HepG2 (cell line): ENCODE measurements around the gene CHCHD1. TPM values are rescaled to one million over a fixed set of nuclear protein-coding genes. Genes with fewer than 3 reads are reported as not detected.

Source experiments
- ATAC-seq: fragments of 200-7000 bp; cut with Tn5 transposase; 3 replicates; pipeline ENCODE4 v1.9.1; 2020; ENCODE audit warnings: mild to moderate bottlenecking, moderate library complexity
- BruUV-seq: library from RNA; stranded (reverse); fragments of 400-500 nt; replicated peaks from 2 replicates; lab custom pipeline; 2021; lab: Mats Ljungman, UMichigan
- CTCF ChIA-PET: fragments of 300-600 bp; formaldehyde crosslinking; extraction: SDS; loops from one replicate; lab custom pipeline; 2021; ENCODE audit warnings: low total read pairs, inconsistent platforms, low intra/inter-chr PET ratio; lab: Yijun Ruan, JAX
- POLR2A ChIA-PET: fragments of 350-600 bp; sonication (Branson Sonifier 250); formaldehyde crosslinking; loops from one replicate; lab custom pipeline; 2020; ENCODE audit warnings: antibody characterized with exemption, inconsistent platforms; lab: Yijun Ruan, JAX
- DNase-seq: peaks from one replicate; pipeline ENCODE4 v3.0.0-alpha.2; 2015; ENCODE audit warnings: low spot score
- FAIRE-seq: peaks from 3 replicates; lab custom pipeline; 2011; peaks lifted over from hg19 to GRCh38; lab: Jason Lieb, UNC
- H2AFZ ChIP-seq: one replicate; pipeline ENCODE4 v1.6.1; 2011; ENCODE audit warnings: low read length, inconsistent platforms
- H3K27ac ChIP-seq: fragments of 300-600 bp; 3 replicates; pipeline ENCODE4 v1.8.0; 2011; ENCODE audit warnings: mixed run types, mild to moderate bottlenecking, mixed read lengths, low read length, inconsistent platforms; ENCODE audit not compliant: insufficient read depth; ENCODE audit errors: extremely low read length
- H3K27me3 ChIP-seq, 2 experiments: fragments of 200-600 bp in 1 of 2; 2 replicates in 1 of 2; 3 replicates in 1 of 2; pipeline versions ENCODE4 v1.6.0 to v1.8.0; 2011; ENCODE audit warnings: low read length in 2 of 2, mild to moderate bottlenecking in 2 of 2, moderate library complexity in 2 of 2, inconsistent platforms in 1 of 2; ENCODE audit not compliant: insufficient read depth in 2 of 2, control insufficient read depth in 1 of 2
- H3K36me3 ChIP-seq, 2 experiments: fragments of 200-600 bp in 1 of 2; replicated peaks in 1 of 2; 2 replicates in 1 of 2; 3 replicates in 1 of 2; pipeline versions ENCODE4 v1.5.1 to v1.8.0; 2011; ENCODE audit warnings: low read length in 2 of 2, inconsistent platforms in 1 of 2; ENCODE audit not compliant: insufficient read depth in 2 of 2, control insufficient read depth in 1 of 2
- H3K4me1 ChIP-seq: 2 replicates; pipeline ENCODE4 v1.5.1; 2012; ENCODE audit warnings: low read length, inconsistent platforms; ENCODE audit not compliant: insufficient read depth
- H3K4me2 ChIP-seq: 2 replicates; pipeline ENCODE4 v1.6.0; 2011; ENCODE audit warnings: low read depth, low read length, inconsistent platforms
- H3K4me3 ChIP-seq, 3 experiments: fragments of 200-600 bp in 1 of 3; sonication (generic), shearing (Covaris generic) in 1 of 3; replicated peaks in 1 of 3; 2 replicates each; pipeline ENCODE4 v1.5.1; 2011 to 2016; ENCODE audit warnings: low read length in 3 of 3, inconsistent platforms in 2 of 3, low read depth in 2 of 3, mild to moderate bottlenecking in 2 of 3, control low read depth in 1 of 3, mixed read lengths in 1 of 3; ENCODE audit not compliant: insufficient read depth in 1 of 3
- H3K79me2 ChIP-seq: one replicate; pipeline ENCODE4 v1.6.1; 2011; ENCODE audit warnings: low read length, inconsistent platforms; ENCODE audit not compliant: insufficient read depth
- H3K9ac ChIP-seq: 2 replicates; pipeline ENCODE4 v1.6.0; 2011; ENCODE audit warnings: mild to moderate bottlenecking, low read depth, low read length, inconsistent platforms; ENCODE audit not compliant: insufficient read depth
- H3K9me3 ChIP-seq: 2 replicates; pipeline ENCODE4 v1.5.1; 2012; ENCODE audit warnings: mild to moderate bottlenecking, low read length
- H4K20me1 ChIP-seq: 2 replicates; pipeline ENCODE4 v1.6.0; 2011; ENCODE audit warnings: inconsistent platforms, mild to moderate bottlenecking, low read length, moderate library complexity; ENCODE audit not compliant: insufficient read depth
- BRD4 ChIP-seq: sonication (generic); formaldehyde crosslinking; IDR thresholded peaks from 2 replicates; pipeline ENCODE4 v1.4.0; 2020; ENCODE audit warnings: missing genetic modification reagents
- GATAD2A ChIP-seq: IDR thresholded peaks from 2 replicates; pipeline ENCODE4 v1.6.1; 2016
- HES4 ChIP-seq: sonication (generic); formaldehyde crosslinking; IDR thresholded peaks from 2 replicates; pipeline ENCODE4 v1.9.0; 2021; ENCODE audit warnings: mild to moderate bottlenecking, missing genetic modification reagents, borderline replicate concordance
- MYC ChIP-seq: sonication (generic); formaldehyde crosslinking; IDR thresholded peaks from 2 replicates; pipeline ENCODE4 v1.9.0; 2021; ENCODE audit warnings: missing genetic modification reagents, borderline replicate concordance
- POLR2AphosphoS5 ChIP-seq: IDR thresholded peaks from 2 replicates; pipeline ENCODE4 v1.6.1; 2012; ENCODE audit warnings: low read depth, low read length
- POLR2G ChIP-seq: fragments of 200-400 bp; formaldehyde crosslinking; IDR thresholded peaks from 2 replicates; pipeline ENCODE4 v1.6.1; 2018; ENCODE audit warnings: mild to moderate bottlenecking, low read depth, low read length, moderate library complexity
- TRIM24 ChIP-seq: sonication (generic); formaldehyde crosslinking; IDR thresholded peaks from 2 replicates; pipeline ENCODE4 v1.8.0; 2022; ENCODE audit warnings: mild to moderate bottlenecking, missing genetic modification reagents
- ZC3H13 ChIP-seq: sonication (generic); formaldehyde crosslinking; IDR thresholded peaks from 2 replicates; pipeline ENCODE4 v1.8.1; 2023; ENCODE audit warnings: mild to moderate bottlenecking, missing genetic modification reagents, moderate library complexity
- ZNF138 ChIP-seq: sonication (generic); formaldehyde crosslinking; IDR thresholded peaks from 2 replicates; pipeline ENCODE4 v1.5.0; 2020; ENCODE audit warnings: mild to moderate bottlenecking, low read depth, missing genetic modification reagents
- ZNF431 ChIP-seq: sonication (generic); formaldehyde crosslinking; IDR thresholded peaks from 2 replicates; pipeline ENCODE4 v1.9.0; 2022; ENCODE audit warnings: missing genetic modification reagents, low read depth, mild to moderate bottlenecking, borderline replicate concordance
- WGBS: methylation state at CpG from one replicate; pipeline ENCODE4 v1.1.6; 2017; ENCODE audit warnings: low lambda C conversion rate; 5-methylcytosine and 5-hydroxymethylcytosine counted together
- in situ Hi-C: cut with HindIII; loops from 2 replicates; pipeline ENCODE4 v1.10.0; 2017; ENCODE audit warnings: low pct_unique_long_range_greater_than_20kb; ENCODE audit not compliant: extremely low pct_ligation_motif_present
- intact Hi-C: fragments of 100-400 bp; cut with micrococcal nuclease; formaldehyde crosslinking; loops from one replicate; pipeline ENCODE4 v1.10.0; 2022; ENCODE audit not compliant: unreplicated experiment
- polyA plus RNA-seq, 8 experiments: library from polyadenylated mRNA; depleted of rRNA in 3 of 8; stranded (reverse) in 7 of 8; unstranded in 1 of 8; fragments of >200 nt; fragmentation: Illumina TruSeq in 4 of 8; extraction: Trizol in 4 of 8; gene quantifications; 2 replicates each; pipeline versions ENCODE4 v1.2.1 to v1.2.3, GENCODE V29; 2011 to 2016; ENCODE audit warnings: low read depth in 4 of 8, missing spikeins in 1 of 8, mixed read lengths in 1 of 8; ENCODE audit not compliant: insufficient read depth in 1 of 8
- total RNA-seq, 5 experiments: library from RNA; depleted of rRNA; stranded (reverse); fragments of >200 nt; fragmentation: Illumina TruSeq; extraction: Trizol; gene quantifications; 2 replicates each; pipeline ENCODE4 v1.2.3, GENCODE V29; 2016; ENCODE audit warnings: low read depth in 1 of 5
- TF ChIP-seq, protein P1 (sequence below): IDR thresholded peaks from 2 replicates; pipeline ENCODE4 v1.6.1; 2012; ENCODE audit warnings: low read depth, low read length, improper control_type of control experiment
- TF ChIP-seq, protein P2 (sequence below): sonication (generic); formaldehyde crosslinking; conservative IDR thresholded peaks from 2 replicates; pipeline ENCODE4 v1.8.0; 2022; ENCODE audit warnings: low read depth, missing genetic modification reagents

CHCHD1 gene
- total and polyA plus RNA-seq, 2 of the 13 experiments (the other 11 are each of a cell fraction or from before 2014, with no cell fraction given), result 36.9 to 71.2 TPM

DNA sequence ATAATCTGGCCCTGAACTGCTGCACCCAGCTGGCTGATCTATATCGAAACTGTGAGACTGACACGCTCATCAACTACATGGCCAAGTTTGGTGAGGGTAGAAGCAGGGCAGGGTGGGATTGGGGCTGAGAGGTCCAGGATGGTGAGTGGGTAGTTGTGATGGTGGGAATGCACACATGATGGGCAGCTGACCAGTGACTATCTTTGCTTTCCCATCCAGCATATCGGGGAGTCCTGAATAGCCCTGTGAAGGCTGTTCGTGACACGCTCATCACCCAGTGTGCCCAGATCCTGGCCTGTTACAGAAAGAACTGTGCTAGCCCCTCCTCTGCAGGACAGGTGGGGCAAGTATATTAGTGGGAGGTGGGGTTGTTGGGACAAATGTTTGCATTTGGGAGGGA, 12.5 kb upstream of the CHCHD1 start:
- H3K36me3 ChIP-seq, result peaks cover 37 to 64% of the 10 kb centered on the region in 2 experiments
- CTCF ChIA-PET, result no interaction called here
- no peak overlapping the region for H3K9ac ChIP-seq
- H3K4me3 ChIP-seq, result no peak overlapping the region
- no peak overlapping the region for H3K4me2 ChIP-seq
- intact Hi-C loops (no loop called here), in situ Hi-C loops (no loop called here)
- POLR2A ChIA-PET, result no interaction called here
- H3K27ac ChIP-seq, result no peak overlapping the region
- no peaks in the 10 kb centered on the region for H3K9me3 ChIP-seq
- no TSS peak for BruUV-seq
- no peak for ATAC-seq
- H3K79me2 ChIP-seq, result peaks cover 16% of the 10 kb centered on the region
- no peaks in the 10 kb centered on the region for H4K20me1 ChIP-seq
- peaks cover 12% of the 10 kb centered on the region for H3K4me1 ChIP-seq
- TF ChIP-seq GATAD2A (CRISPR knock-in tag), result no peak
- 0 out of 2 replicates have a peak, but pooled peaks have one; percentile 3 for TF ChIP-seq POLR2G
- TF ChIP-seq ZC3H13 (CRISPR knock-in tag), result peak; percentile 42; the same call in 1 of the 2 replicates
- no peaks in the 10 kb centered on the region; a peak in 1 of 5 replicates for H3K27me3 ChIP-seq
- 100% methylated on average over 2 of the region's 5 CpGs for WGBS
- DNase-seq, result no peak
- FAIRE-seq, result no peak
- H2AFZ ChIP-seq, result no peak overlapping the region

DNA sequence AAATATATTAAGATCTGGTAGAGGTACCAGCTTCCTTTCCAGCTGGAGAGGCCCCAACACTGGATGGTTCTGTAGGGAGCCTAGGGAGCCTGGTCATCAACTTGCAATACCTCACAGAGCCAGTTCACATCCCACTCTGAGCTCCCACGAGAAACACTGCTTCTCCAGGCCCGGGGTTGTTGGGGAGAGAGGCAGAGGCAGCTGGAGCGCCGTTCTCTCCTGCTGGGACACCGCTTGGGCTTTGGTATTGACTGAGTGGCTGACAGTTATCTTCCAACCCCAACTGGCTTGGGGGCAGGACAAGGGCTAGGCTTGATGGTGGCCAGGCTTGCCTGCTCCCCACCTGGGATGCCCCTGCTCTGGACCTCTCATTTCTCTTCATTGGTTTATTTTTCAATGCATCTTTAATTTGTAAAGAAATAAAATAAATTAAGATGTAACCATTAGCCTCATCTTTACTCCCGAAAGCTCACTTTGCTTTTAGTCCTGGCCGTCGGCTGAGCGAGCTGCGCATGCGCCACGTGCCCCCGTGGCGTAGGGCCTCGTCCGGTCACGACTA, 10.0 kb upstream of the CHCHD1 start:
- H3K4me2 ChIP-seq, result peak overlapping the region; percentile 95
- peak; percentile 27 for DNase-seq
- ChIA-PET POLR2A (interaction anchor here (0.9 to 3.3 kb wide), 6 partner anchors 10 to 68 kb away, joined by 3 to 31 read pairs (median 8); partner anchors contain the start of genes CHCHD1 and ZSWIM8), CTCF (no interaction called here)
- in situ Hi-C loops (no loop called here), intact Hi-C loops (loop anchor here (5.0 kb wide), 1 partner anchor 106 kb away; no protein-coding TSS in a partner anchor)
- H3K4me3 ChIP-seq, result peak overlapping the region; percentile 68 to 84 (median 77)
- no peak for FAIRE-seq
- peaks cover 36% of the 10 kb centered on the region for H3K79me2 ChIP-seq
- no peaks in the 10 kb centered on the region for H3K9me3 ChIP-seq
- peaks cover 19 to 51% of the 10 kb centered on the region in 2 experiments for H3K36me3 ChIP-seq
- H4K20me1 ChIP-seq, result peaks cover 7% of the 10 kb centered on the region; the same call in 1 of the 2 replicates
- TSS peak; percentile 62 for BruUV-seq
- H3K27ac ChIP-seq, result peak overlapping the region; percentile 77
- WGBS, result 68% methylated on average over 12 of the region's 17 CpGs
- peak overlapping the region; percentile 80 for H3K9ac ChIP-seq
- peaks cover 22% of the 10 kb centered on the region for H3K4me1 ChIP-seq
- no peak overlapping the region for H2AFZ ChIP-seq
- no peaks in the 10 kb centered on the region; a peak in 1 of 5 replicates for H3K27me3 ChIP-seq
- ATAC-seq, result peak; percentile 37
- TF ChIP-seq BRD4 (CRISPR knock-in tag) (no peak), HES4 (CRISPR knock-in tag) (no peak), ZNF431 (CRISPR knock-in tag) (no peak), MYC (peak; percentile 4; the same call in 1 of the 2 replicates), TRIM24 (no peak), POLR2AphosphoS5 (peak; percentile 50), ZNF138 (CRISPR knock-in tag) (0 out of 2 replicates have a peak, but pooled peaks have one; percentile 13)
- TF ChIP-seq, protein P1, sequence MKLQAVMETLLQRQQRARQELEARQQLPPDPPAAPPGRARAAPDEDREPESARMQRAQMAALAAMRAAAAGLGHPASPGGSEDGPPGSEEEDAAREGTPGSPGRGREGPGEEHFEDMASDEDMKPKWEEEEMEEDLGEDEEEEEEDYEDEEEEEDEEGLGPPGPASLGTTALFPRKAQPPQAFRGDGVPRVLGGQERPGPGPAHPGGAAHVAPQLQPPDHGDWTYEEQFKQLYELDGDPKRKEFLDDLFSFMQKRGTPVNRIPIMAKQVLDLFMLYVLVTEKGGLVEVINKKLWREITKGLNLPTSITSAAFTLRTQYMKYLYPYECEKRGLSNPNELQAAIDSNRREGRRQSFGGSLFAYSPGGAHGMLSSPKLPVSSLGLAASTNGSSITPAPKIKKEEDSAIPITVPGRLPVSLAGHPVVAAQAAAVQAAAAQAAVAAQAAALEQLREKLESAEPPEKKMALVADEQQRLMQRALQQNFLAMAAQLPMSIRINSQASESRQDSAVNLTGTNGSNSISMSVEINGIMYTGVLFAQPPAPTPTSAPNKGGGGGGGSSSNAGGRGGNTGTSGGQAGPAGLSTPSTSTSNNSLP, result no peak
- TF ChIP-seq, protein P2, sequence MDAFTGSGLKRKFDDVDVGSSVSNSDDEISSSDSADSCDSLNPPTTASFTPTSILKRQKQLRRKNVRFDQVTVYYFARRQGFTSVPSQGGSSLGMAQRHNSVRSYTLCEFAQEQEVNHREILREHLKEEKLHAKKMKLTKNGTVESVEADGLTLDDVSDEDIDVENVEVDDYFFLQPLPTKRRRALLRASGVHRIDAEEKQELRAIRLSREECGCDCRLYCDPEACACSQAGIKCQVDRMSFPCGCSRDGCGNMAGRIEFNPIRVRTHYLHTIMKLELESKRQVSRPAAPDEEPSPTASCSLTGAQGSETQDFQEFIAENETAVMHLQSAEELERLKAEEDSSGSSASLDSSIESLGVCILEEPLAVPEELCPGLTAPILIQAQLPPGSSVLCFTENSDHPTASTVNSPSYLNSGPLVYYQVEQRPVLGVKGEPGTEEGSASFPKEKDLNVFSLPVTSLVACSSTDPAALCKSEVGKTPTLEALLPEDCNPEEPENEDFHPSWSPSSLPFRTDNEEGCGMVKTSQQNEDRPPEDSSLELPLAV (CRISPR knock-in tag), result no peak
